Neuronal stem cell (in vitro differentiated cells): Measurements from ENCODE around the gene PRSS12.

Experiments used
- DNase-seq: peaks from one replicate; pipeline ENCODE4 v3.0.0-alpha.2; 2013; ENCODE audit warnings: low spot score
- H2AFZ ChIP-seq: one replicate; pipeline ENCODE4 v1.6.1; 2013; ENCODE audit warnings: mild to moderate bottlenecking, low read length, inconsistent platforms
- H2AK5ac ChIP-seq: 2 replicates; pipeline ENCODE4 v1.6.1; 2013; ENCODE audit warnings: low read depth, mild to moderate bottlenecking, inconsistent platforms, low read length, moderate library complexity, mixed read lengths
- H2BK120ac ChIP-seq: 2 replicates; pipeline ENCODE4 v1.6.1; 2013; ENCODE audit warnings: low read depth, mild to moderate bottlenecking, inconsistent platforms, low read length, moderate library complexity, mixed read lengths
- H2BK12ac ChIP-seq: one replicate; pipeline ENCODE4 v1.6.1; 2013; ENCODE audit warnings: low read length, inconsistent platforms
- H2BK15ac ChIP-seq: 2 replicates; pipeline ENCODE4 v1.6.1; 2013; ENCODE audit warnings: mild to moderate bottlenecking, low read length, inconsistent platforms, mixed read lengths
- H2BK5ac ChIP-seq: one replicate; pipeline ENCODE4 v1.6.1; 2013; ENCODE audit warnings: inconsistent platforms, mild to moderate bottlenecking, low read length, moderate library complexity
- H3K14ac ChIP-seq: one replicate; pipeline ENCODE4 v1.6.1; 2013; ENCODE audit warnings: low read length, inconsistent platforms
- H3K18ac ChIP-seq: 2 replicates; pipeline ENCODE4 v1.6.1; 2013; ENCODE audit warnings: low read length, inconsistent platforms
- H3K23ac ChIP-seq: 2 replicates; pipeline ENCODE4 v1.6.1; 2013; ENCODE audit warnings: low read depth, mild to moderate bottlenecking, mixed read lengths, low read length, inconsistent platforms; ENCODE audit not compliant: poor library complexity
- H3K27ac ChIP-seq: replicated peaks from 3 replicates; pipeline ENCODE4 v1.5.1; 2013; ENCODE audit warnings: low read length, inconsistent platforms
- H3K27me3 ChIP-seq, 3 experiments: 2 replicates each; pipeline ENCODE4 v1.6.1; 2013; ENCODE audit warnings: low read length in 3 of 3, mild to moderate bottlenecking in 2 of 3, inconsistent platforms in 1 of 3, low read depth in 1 of 3, mixed read lengths in 1 of 3, moderate library complexity in 1 of 3; ENCODE audit not compliant: control insufficient read depth in 3 of 3, insufficient read depth in 3 of 3
- H3K36me3 ChIP-seq, 2 donors: replicated peaks in 1 of 2; 2 replicates each; pipeline ENCODE4 v1.6.1; 2013; ENCODE audit warnings: low read length in 2 of 2; ENCODE audit not compliant: control insufficient read depth in 2 of 2, insufficient read depth in 2 of 2
- H3K4ac ChIP-seq: 2 replicates; pipeline ENCODE4 v1.6.1; 2013; ENCODE audit warnings: inconsistent platforms, mild to moderate bottlenecking, low read length, moderate library complexity
- H3K4me1 ChIP-seq, 2 donors: 1 replicate in 1 of 2; 2 replicates in 1 of 2; pipeline ENCODE4 v1.6.1; 2013; ENCODE audit warnings: low read length in 2 of 2, low read depth in 1 of 2; ENCODE audit not compliant: control insufficient read depth in 2 of 2, insufficient read depth in 1 of 2
- H3K4me2 ChIP-seq: one replicate; pipeline ENCODE4 v1.6.1; 2013; ENCODE audit warnings: mild to moderate bottlenecking, low read length, inconsistent platforms; ENCODE audit not compliant: insufficient read depth, poor library complexity, severe bottlenecking
- H3K4me3 ChIP-seq, 2 donors: 2 replicates each; pipeline ENCODE4 v1.5.1; 2013; ENCODE audit warnings: low read length in 2 of 2, mild to moderate bottlenecking in 2 of 2, inconsistent platforms in 1 of 2, moderate library complexity in 1 of 2
- H3K79me1 ChIP-seq: one replicate; pipeline ENCODE4 v1.6.1; 2013; ENCODE audit warnings: low read depth, mild to moderate bottlenecking, inconsistent platforms, low read length, moderate library complexity
- H3K9ac ChIP-seq: one replicate; pipeline ENCODE4 v1.6.1; 2013; ENCODE audit warnings: mild to moderate bottlenecking, low read depth, low read length, inconsistent platforms; ENCODE audit not compliant: poor library complexity
- H3K9me3 ChIP-seq, 2 donors: replicated peaks in 1 of 2; 2 replicates each; pipeline versions ENCODE3 to v1.6.1; 2013; ENCODE audit warnings: low read length in 2 of 2, mild to moderate bottlenecking in 2 of 2, inconsistent platforms in 1 of 2, low read depth in 1 of 2, mixed read lengths in 1 of 2, moderate library complexity in 1 of 2; ENCODE audit not compliant: control insufficient read depth in 2 of 2, insufficient read depth in 1 of 2
- H4K8ac ChIP-seq: one replicate; pipeline ENCODE4 v1.6.1; 2013; ENCODE audit warnings: low read depth, mild to moderate bottlenecking, inconsistent platforms, low read length, moderate library complexity
- H4K91ac ChIP-seq: one replicate; pipeline ENCODE4 v1.6.1; 2013; ENCODE audit warnings: low read length, low read depth, mild to moderate bottlenecking, inconsistent platforms; ENCODE audit not compliant: poor library complexity
- WGBS, 2 donors: extraction: QIAGEN DNeasy Blood & Tissue Kit; methylation state at CpG; one replicate each; pipeline ENCODE4 v1.1.7; 2013; ENCODE audit warnings: missing lambda C conversion rate in 2 of 2, mixed read lengths in 1 of 2; ENCODE audit not compliant: insufficient read length in 2 of 2, insufficient replicate concordance in 1 of 2; ENCODE audit errors: extremely low coverage in 2 of 2; 5-methylcytosine and 5-hydroxymethylcytosine counted together

The PRSS12 gene

GRCh38 chr4:118354913-118355312 lies 2.1 kb upstream of the PRSS12 start:
- Histone ChIP-seq H2AFZ (no peak overlapping the region), H2AK5ac (no peak overlapping the region), H3K14ac (no peak overlapping the region), H3K79me1 (no peaks in the 10 kb centered on the region), H2BK12ac (no peak overlapping the region), H3K27ac (no peak overlapping the region), H2BK120ac (no peak overlapping the region), H2BK15ac (no peak overlapping the region), H3K18ac (no peak overlapping the region), H3K4me2 (no peak overlapping the region), H3K36me3 (no peaks in the 10 kb centered on the region), H3K4me1 (peaks cover 2% of the 10 kb centered on the region in 2 donors), H3K4me3 (no peak overlapping the region), H2BK5ac (no peak overlapping the region), H4K8ac (no peak overlapping the region), H4K91ac (no peak overlapping the region), H3K9me3 (no peaks in the 10 kb centered on the region), H3K4ac (no peak overlapping the region), H3K23ac (no peak overlapping the region), H3K9ac (no peak overlapping the region), H3K27me3 (peaks cover 9 to 72% (median 19%) of the 10 kb centered on the region in 3 experiments)
- WGBS, 2 donors: no CpG with 5 or more reads among the region's 2 CpGs
- DNase-seq: no peak

- DNase-seq: no peak
- Histone ChIP-seq H3K9ac (no peak overlapping the region), H3K14ac (no peak overlapping the region), H2BK15ac (no peak overlapping the region), H4K8ac (no peak overlapping the region), H3K27ac (no peak overlapping the region), H3K4me2 (peak overlapping the region; percentile 74), H3K9me3 (no peaks in the 10 kb centered on the region), H2BK5ac (no peak overlapping the region), H3K18ac (no peak overlapping the region), H3K27me3 (peaks cover 9 to 72% (median 19%) of the 10 kb centered on the region in 3 experiments), H3K23ac (no peak overlapping the region), H2BK120ac (no peak overlapping the region), H2AFZ (peak overlapping the region; percentile 96), H2BK12ac (no peak overlapping the region), H3K4ac (no peak overlapping the region), H4K91ac (no peak overlapping the region), H3K79me1 (no peaks in the 10 kb centered on the region), H2AK5ac (no peak overlapping the region), H3K36me3 (no peaks in the 10 kb centered on the region), H3K4me3 (no peak overlapping the region), H3K4me1 (peaks cover 2% of the 10 kb centered on the region in 2 donors)
- WGBS, 2 donors: no CpG with 5 or more reads among the region's 8 CpGs
Measured at GRCh38 chr4:118353534-118354030, 779 bp upstream of the PRSS12 start.

- DNase-seq: peak; percentile 35
- Histone ChIP-seq H2BK5ac (no peak overlapping the region), H2BK12ac (no peak overlapping the region), H4K91ac (no peak overlapping the region), H2BK120ac (peak overlapping the region; percentile 69), H3K9me3 (no peaks in the 10 kb centered on the region), H3K14ac (no peak overlapping the region), H3K18ac (peak overlapping the region; percentile 89), H3K27ac (no peak overlapping the region), H3K4me3 (peak overlapping the region; percentile 45 to 82), H4K8ac (peak overlapping the region; percentile 54), H3K4me2 (peak overlapping the region; percentile 74), H2AFZ (peak overlapping the region; percentile 96), H3K79me1 (no peaks in the 10 kb centered on the region), H3K27me3 (peaks cover 9 to 65% (median 19%) of the 10 kb centered on the region in 3 experiments), H3K23ac (peak overlapping the region; percentile 53), H2BK15ac (no peak overlapping the region), H3K9ac (peak overlapping the region; percentile 66), H3K4ac (no peak overlapping the region), H3K4me1 (peaks cover 2% of the 10 kb centered on the region in 2 donors), H3K36me3 (no peaks in the 10 kb centered on the region), H2AK5ac (peak overlapping the region; percentile 71)
- no CpG with 5 or more reads among the region's 82 CpGs for WGBS, 2 donors
Measured at GRCh38 chr4:118351851-118352827, 664 bp downstream of the PRSS12 start.

- WGBS, 2 donors: no CpG with 5 or more reads among the region's 3 CpGs
- Histone ChIP-seq H3K27me3 (peaks cover 9 to 58% (median 19%) of the 10 kb centered on the region in 3 experiments), H2BK15ac (no peak overlapping the region), H2AFZ (no peak overlapping the region), H3K4me2 (no peak overlapping the region), H4K91ac (no peak overlapping the region), H3K23ac (no peak overlapping the region), H3K4me1 (peaks cover 2% of the 10 kb centered on the region in 2 donors), H3K27ac (no peak overlapping the region), H3K9ac (no peak overlapping the region), H3K4me3 (no peak overlapping the region), H4K8ac (no peak overlapping the region), H3K18ac (no peak overlapping the region), H3K4ac (no peak overlapping the region), H3K14ac (no peak overlapping the region), H2AK5ac (no peak overlapping the region), H2BK120ac (no peak overlapping the region), H3K79me1 (no peaks in the 10 kb centered on the region), H3K36me3 (no peaks in the 10 kb centered on the region), H2BK12ac (no peak overlapping the region), H3K9me3 (no peaks in the 10 kb centered on the region), H2BK5ac (no peak overlapping the region)
- no peak for DNase-seq
Measured at GRCh38 chr4:118350961-118351360, 1.8 kb downstream of the PRSS12 start.
